ENCODE results near the gene COPB2.
A peak's percentile ranks its signal among the peaks of the same experiment; 100 is the strongest.
"Not testable (repeated sequence)": the region's sequence is repeated elsewhere in the genome, so short reads cannot be mapped to it uniquely, and the experiment has no call there.

Gene COPB2

GRCh38 chr3:139389552-139390368 lies at the start of gene COPB2:
Gene COPB2, minus strand, starts transcription at chr3:139389647. Its CDS starts 97 bp downstream, at chr3:139389550.
- DNase-seq: peak; percentile 93

- no peak for DNase-seq
Observed at GRCh38 chr3:139434764-139435307, 45.4 kb upstream of the COPB2 start.

DNA sequence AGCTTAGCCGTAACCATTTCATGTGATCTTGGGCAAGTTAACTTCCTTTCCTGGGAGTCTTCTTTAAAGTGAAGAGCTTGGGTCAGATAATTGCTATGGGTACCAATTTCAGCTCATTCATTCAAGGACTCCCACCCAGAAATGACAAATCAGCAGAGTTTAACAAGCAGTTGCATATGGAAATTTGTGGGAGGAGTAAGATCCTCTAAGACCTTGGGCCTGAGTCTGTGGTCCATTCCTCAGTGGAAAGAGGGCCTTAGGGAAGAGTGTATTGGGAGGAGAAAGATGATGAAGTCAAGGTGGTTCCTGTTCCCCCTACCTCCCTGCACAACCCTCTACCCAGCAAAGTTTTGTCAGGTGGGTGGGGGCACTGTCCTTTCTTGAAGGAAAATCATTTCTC lies 44.8 kb upstream of the COPB2 start:
- DNase-seq: no peak

DNA sequence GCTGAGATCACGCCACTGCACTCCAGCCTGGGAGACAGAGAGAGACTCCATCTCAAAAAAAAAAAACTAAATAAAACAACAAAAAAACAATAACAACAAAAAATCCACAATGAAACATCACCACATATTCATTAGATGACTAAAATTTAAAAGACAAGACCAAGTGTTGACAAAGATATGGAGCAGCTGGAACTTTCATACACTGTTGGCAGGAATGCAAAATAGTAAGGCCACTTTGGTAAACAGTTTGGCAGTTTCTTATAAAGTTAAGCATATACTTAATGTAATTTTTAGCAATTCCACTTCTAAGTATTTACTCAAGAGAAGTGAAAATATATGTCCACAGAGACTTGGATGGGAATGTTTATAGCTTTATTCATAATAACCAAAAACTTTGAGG lies 43.6 kb upstream of the COPB2 start:
- no peak for DNase-seq

- no peak for DNase-seq
Observed at GRCh38 chr3:139430493-139430892, 41.0 kb upstream of the COPB2 start.

- no peak for DNase-seq
Observed at GRCh38 chr3:139427283-139428060, 38.0 kb upstream of the COPB2 start.

GRCh38 chr3:139425745-139426400 lies 36.4 kb upstream of the COPB2 start:
- no peak for DNase-seq

DNA sequence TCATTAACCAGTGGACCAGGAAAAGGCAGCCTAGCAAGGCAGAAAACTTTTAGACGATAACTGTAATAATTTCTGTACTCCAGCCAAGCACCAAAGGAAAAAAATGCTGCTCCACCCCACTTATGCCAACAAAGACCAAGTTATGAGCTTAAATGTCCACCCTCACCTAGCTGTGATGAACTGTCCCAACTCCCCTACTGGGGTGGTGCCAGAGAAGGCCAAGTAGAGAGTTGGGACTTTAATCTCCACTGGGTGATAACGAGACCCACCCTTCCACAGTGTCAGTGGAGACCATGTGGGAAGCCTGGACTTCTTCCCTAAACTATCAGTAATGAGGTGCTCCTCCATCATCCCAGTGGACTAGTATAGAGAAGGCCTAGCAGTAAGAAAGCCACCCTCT lies 33.8 kb upstream of the COPB2 start:
- DNase-seq: no peak

DNA sequence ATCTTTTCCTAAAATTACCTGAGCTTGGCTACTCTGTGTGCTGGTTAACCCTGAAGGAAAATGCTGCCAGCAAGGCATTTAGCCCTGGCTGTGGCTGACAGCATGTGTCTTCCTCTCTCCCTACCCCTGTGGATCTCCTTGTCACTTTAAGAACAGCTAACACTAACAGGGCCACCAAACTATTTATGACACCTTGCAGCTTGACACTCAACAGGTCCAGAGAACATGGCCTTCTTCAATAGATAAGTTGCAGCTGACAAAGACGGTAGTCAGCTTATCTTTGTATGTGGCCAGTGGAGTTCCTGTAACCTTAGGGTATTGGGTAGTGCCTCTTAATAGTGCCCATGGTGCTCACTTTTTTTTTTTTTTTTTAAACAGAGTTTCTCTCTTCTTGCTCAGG lies 32.0 kb upstream of the COPB2 start:
- DNase-seq: no peak

DNA sequence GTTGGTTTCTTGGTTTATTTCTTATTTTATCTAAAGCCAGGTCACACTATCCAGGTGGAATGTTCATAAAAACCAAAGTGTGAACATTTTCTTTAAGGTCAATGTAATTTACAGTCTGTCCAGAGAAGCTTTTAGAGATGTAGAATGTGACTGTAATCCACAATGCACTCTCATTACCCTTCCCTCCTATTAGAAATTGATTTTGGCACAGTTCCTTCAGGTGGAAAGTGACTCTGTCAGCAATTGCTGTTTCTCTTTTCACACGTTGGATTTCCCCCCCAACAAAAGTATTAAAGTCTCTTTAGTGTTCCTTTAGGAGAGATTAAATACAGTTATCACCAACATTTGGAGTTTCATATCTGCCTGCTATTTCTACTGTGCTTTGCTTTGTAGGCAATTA lies 31.6 kb upstream of the COPB2 start:
- no peak for DNase-seq

DNA sequence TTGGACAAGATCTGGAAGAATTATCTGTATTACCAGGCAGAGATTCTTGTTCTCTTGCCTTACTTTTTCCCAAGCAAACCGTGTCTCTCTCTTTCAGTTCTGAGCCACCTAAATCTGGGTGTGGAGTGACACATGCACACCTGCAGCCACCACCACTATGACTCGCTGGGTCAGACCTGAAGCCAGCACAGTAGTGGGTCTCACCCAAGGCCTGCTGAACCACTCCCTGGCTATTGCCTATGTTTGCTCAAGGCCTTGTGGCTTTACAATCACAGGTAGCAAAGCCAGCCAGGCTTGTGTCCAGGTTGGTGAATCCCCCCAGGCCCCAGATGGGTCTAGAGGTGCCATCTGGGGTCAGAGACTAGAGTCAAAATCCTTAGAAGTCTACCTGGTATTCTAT lies 28.7 kb upstream of the COPB2 start:
- no peak for DNase-seq

- no peak for DNase-seq
Observed at GRCh38 chr3:139416275-139416674, 26.8 kb upstream of the COPB2 start.

- no peak for DNase-seq
Observed at GRCh38 chr3:139414608-139415224, 25.3 kb upstream of the COPB2 start.

DNA sequence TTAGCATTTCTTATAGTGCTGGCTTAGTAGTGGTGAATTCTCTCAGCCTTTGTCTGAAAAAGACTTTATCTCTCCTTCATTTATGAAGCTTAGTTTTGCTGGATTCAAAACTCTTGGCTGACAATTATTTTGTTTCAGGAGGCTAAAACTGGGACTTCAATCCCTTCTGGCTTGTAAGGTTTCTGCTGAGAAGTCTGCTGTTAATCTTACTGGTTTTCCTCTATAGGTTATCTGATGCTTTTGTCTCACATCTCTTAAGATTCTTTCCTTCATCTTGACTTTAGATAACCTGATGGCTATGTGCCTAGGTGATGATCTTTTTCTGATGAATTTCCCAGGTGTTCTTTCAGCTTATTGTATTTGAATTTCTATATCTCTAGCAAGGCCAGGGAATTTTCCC lies 23.4 kb upstream of the COPB2 start:
- not testable (repeated sequence) for DNase-seq

DNA sequence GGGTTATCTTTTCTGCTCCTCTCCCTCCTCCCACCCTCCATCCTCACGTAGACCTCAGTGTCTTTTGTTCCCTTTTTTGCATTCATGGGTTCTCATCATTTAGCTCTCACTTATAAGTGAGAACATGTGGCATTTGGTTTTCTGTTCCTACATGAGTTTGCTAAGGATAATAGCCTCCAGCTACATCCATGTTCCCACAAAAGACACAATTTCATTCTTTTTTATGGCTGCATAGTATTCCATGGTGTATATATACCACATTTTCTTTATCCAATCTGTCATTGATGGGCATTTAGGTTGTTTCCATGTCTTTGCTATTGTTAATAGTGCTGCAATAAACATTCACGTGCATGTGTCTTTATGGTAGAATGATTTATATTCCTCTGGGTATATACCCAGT lies 11.7 kb upstream of the COPB2 start:
- not testable (repeated sequence) for DNase-seq

DNA sequence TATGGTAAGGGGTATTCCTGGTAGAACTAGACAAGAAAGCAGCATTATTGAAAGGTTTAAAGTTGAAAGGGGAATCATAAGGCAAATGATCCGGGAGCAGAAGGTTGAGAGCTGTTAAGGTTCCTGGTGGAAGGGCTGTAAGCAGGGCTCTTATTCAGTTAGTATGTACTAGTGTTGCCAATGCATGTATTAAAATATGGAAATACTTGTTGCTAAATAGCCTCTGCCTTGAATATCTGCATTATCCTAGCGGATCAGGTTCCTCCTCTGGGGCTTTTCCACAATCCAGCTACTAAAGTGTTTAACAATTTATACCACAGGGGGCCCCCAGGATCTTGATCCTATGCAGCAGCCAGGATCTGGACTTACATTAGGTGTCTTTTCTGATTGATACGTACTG lies 7.3 kb upstream of the COPB2 start:
- no peak for DNase-seq

DNA sequence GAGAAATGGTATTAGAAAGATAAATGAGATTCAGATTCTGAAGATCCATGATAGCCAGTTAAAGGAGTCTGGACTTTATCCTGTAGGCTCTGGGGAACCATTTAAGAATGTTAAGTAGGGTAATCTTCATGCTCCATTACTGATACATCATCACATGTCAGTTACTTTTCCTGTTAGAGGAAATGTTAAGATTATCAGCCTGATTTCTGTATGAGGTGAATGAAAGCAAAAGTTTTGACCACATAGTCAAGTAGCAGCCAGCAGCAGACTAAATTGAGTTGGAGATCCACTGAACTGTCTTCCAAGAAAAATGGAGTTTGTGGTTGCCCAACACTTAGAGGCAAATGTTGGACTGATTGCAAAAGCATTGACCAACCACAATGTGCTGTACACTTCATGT lies 4.7 kb upstream of the COPB2 start:
- no peak for DNase-seq

DNA sequence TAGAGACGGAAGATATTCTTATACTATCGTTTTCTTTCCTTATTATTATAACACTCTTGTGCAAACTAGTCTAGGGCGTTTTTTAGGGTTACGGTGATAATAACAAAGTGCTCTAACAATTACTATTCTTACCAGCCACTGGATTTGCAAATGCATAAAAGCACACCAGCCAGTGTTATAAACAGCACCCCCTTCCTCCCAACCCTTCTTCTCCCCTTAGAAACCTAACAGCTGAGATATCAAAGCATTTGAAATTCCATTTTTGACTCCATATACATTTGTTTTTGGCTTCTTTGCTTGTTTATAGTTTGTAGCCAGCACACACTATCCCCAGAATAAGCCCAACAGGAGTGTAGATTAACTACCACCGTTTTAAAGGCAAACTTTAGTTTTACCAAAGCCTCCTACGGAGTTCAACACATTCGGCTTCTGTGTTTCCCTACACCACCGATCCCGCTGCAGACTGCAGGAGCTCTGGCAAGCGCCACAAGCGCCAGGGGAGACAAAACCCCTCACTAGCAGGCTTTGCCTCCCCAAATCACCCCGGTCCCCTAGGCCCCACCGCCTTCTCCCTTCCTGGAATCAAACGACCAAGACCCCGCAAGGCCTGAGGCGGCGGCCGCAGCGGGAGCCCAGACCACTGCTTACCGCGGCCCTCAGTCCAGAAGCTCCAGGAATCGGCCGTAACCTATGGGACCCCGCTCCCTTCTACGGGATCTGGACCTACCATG lies 461 bp downstream of the COPB2 start:
- DNase-seq: peak; percentile 26

- no peak for DNase-seq
Observed at GRCh38 chr3:139388077-139388476, 1.4 kb downstream of the COPB2 start.

- DNase-seq: not testable (repeated sequence)
Observed at GRCh38 chr3:139382291-139382690, 7.2 kb downstream of the COPB2 start.

GRCh38 chr3:139380575-139380974 lies 8.9 kb downstream of the COPB2 start:
- no peak for DNase-seq

GRCh38 chr3:139378587-139379241 lies 10.7 kb downstream of the COPB2 start:
- no peak for DNase-seq
